Activated naive CD8-positive, alpha-beta T cell treated with anti-CD3 and anti-CD28 coated beads for 36 hours (primary cell): ENCODE results near the gene SLC6A18. TPM values are rescaled to one million over a fixed set of nuclear protein-coding genes. Genes with fewer than 3 reads are reported as not detected.
"Not testable (repeated sequence)": the region's sequence is repeated elsewhere in the genome, so short reads cannot be mapped to it uniquely, and the experiment has no call there.

Source experiments
- DNase-seq: peaks from one replicate; pipeline ENCODE4 v3.0.0; 2021
- H3K27ac Mint-ChIP-seq: one replicate; pipeline ENCODE4 v1.8.0; 2022; ENCODE audit warnings: mild to moderate bottlenecking, moderate library complexity, mixed read lengths
- H3K27me3 Mint-ChIP-seq: one replicate; pipeline ENCODE4 v1.8.0; 2022; ENCODE audit warnings: mild to moderate bottlenecking, mixed read lengths
- H3K36me3 Mint-ChIP-seq: one replicate; pipeline ENCODE4 v1.8.0; 2021; ENCODE audit warnings: mild to moderate bottlenecking, mixed read lengths
- H3K4me1 Mint-ChIP-seq: one replicate; pipeline ENCODE4 v1.8.0; 2021; ENCODE audit warnings: mixed read lengths
- H3K4me3 Mint-ChIP-seq: one replicate; pipeline ENCODE4 v1.8.0; 2022; ENCODE audit warnings: mild to moderate bottlenecking, moderate library complexity, mixed read lengths
- H3K9me3 Mint-ChIP-seq: one replicate; pipeline ENCODE4 v1.8.0; 2022; ENCODE audit warnings: mixed read lengths
- total RNA-seq, 2 experiments: library from RNA; stranded (reverse); gene quantifications; one replicate each; pipeline ENCODE4 v1.2.3, GENCODE V29; 2021

SLC6A18 gene
- total RNA-seq, 2 experiments from 2014 or later: not detected

GRCh38 chr5:1270933-1271914 is 46.0 kb downstream of the SLC6A18 start:
- Mint-ChIP-seq H3K27me3 (no peaks in the 10 kb centered on the region), H3K27ac (no peak overlapping the region), H3K4me3 (no peak overlapping the region), H3K4me1 (peaks cover 9% of the 10 kb centered on the region), H3K36me3 (peaks cover 18% of the 10 kb centered on the region), H3K9me3 (no peaks in the 10 kb centered on the region)
- no peak for DNase-seq

- Mint-ChIP-seq H3K27ac (no peak overlapping the region), H3K4me3 (no peak overlapping the region), H3K9me3 (no peaks in the 10 kb centered on the region), H3K4me1 (peaks cover 9% of the 10 kb centered on the region), H3K36me3 (peaks cover 18% of the 10 kb centered on the region), H3K27me3 (no peaks in the 10 kb centered on the region)
- DNase-seq: no peak
Measured at GRCh38 chr5:1272201-1272600, 47.0 kb downstream of the SLC6A18 start.

GRCh38 chr5:1273745-1274144 is 48.6 kb downstream of the SLC6A18 start:
- H3K4me1 Mint-ChIP-seq: peaks cover 5% of the 10 kb centered on the region
- no peaks in the 10 kb centered on the region for H3K9me3 Mint-ChIP-seq
- DNase-seq: no peak
- H3K4me3 Mint-ChIP-seq: no peak overlapping the region
- H3K36me3 Mint-ChIP-seq: peaks cover 23% of the 10 kb centered on the region
- no peak overlapping the region for H3K27ac Mint-ChIP-seq
- H3K27me3 Mint-ChIP-seq: no peaks in the 10 kb centered on the region

GRCh38 chr5:1274471-1274870 is 49.3 kb downstream of the SLC6A18 start:
- no peak for DNase-seq
- H3K9me3 Mint-ChIP-seq: no peaks in the 10 kb centered on the region
- no peak overlapping the region for H3K4me3 Mint-ChIP-seq
- no peak overlapping the region for H3K27ac Mint-ChIP-seq
- no peaks in the 10 kb centered on the region for H3K27me3 Mint-ChIP-seq
- H3K36me3 Mint-ChIP-seq: peaks cover 24% of the 10 kb centered on the region
- no peaks in the 10 kb centered on the region for H3K4me1 Mint-ChIP-seq

- not testable (repeated sequence) for H3K27ac Mint-ChIP-seq
Measured at GRCh38 chr5:1275397-1276391, 50.5 kb downstream of the SLC6A18 start.

GRCh38 chr5:1276930-1277329 is 51.7 kb downstream of the SLC6A18 start:
- H3K9me3 Mint-ChIP-seq: no peaks in the 10 kb centered on the region
- no peak overlapping the region for H3K4me3 Mint-ChIP-seq
- H3K27me3 Mint-ChIP-seq: no peaks in the 10 kb centered on the region
- no peaks in the 10 kb centered on the region for H3K4me1 Mint-ChIP-seq
- H3K27ac Mint-ChIP-seq: no peak overlapping the region
- peaks cover 24% of the 10 kb centered on the region for H3K36me3 Mint-ChIP-seq
- DNase-seq: no peak

More at GRCh38 chr5:1275397-1276391, 50.5 kb downstream of the SLC6A18 start:
- not testable (repeated sequence) for H3K27me3 Mint-ChIP-seq, H3K4me3 Mint-ChIP-seq, H3K4me1 Mint-ChIP-seq, DNase-seq, H3K9me3 Mint-ChIP-seq
- peaks cover 26% of the 10 kb centered on the region for H3K36me3 Mint-ChIP-seq

GRCh38 chr5:1277331-1277730 is 52.1 kb downstream of the SLC6A18 start:
- Mint-ChIP-seq H3K27me3 (no peaks in the 10 kb centered on the region), H3K27ac (no peak overlapping the region), H3K9me3 (no peaks in the 10 kb centered on the region), H3K4me3 (no peak overlapping the region), H3K36me3 (peaks cover 21% of the 10 kb centered on the region), H3K4me1 (no peaks in the 10 kb centered on the region)
- DNase-seq: no peak

GRCh38 chr5:1277781-1278180 is 52.6 kb downstream of the SLC6A18 start:
- no peaks in the 10 kb centered on the region for H3K9me3 Mint-ChIP-seq
- DNase-seq: no peak
- H3K4me3 Mint-ChIP-seq: no peak overlapping the region
- no peak overlapping the region for H3K27ac Mint-ChIP-seq
- no peaks in the 10 kb centered on the region for H3K4me1 Mint-ChIP-seq
- H3K27me3 Mint-ChIP-seq: no peaks in the 10 kb centered on the region
- peaks cover 21% of the 10 kb centered on the region for H3K36me3 Mint-ChIP-seq

- Mint-ChIP-seq H3K36me3 (peaks cover 19% of the 10 kb centered on the region), H3K9me3 (no peaks in the 10 kb centered on the region), H3K27me3 (no peaks in the 10 kb centered on the region), H3K4me1 (no peaks in the 10 kb centered on the region), H3K4me3 (no peak overlapping the region), H3K27ac (no peak overlapping the region)
- DNase-seq: no peak
Measured at GRCh38 chr5:1278216-1278615, 53.0 kb downstream of the SLC6A18 start.

- Mint-ChIP-seq H3K27me3 (no peaks in the 10 kb centered on the region), H3K9me3 (no peaks in the 10 kb centered on the region), H3K4me1 (no peaks in the 10 kb centered on the region), H3K27ac (no peak overlapping the region), H3K36me3 (peaks cover 19% of the 10 kb centered on the region), H3K4me3 (no peak overlapping the region)
- DNase-seq: no peak
Measured at GRCh38 chr5:1278656-1279442, 53.7 kb downstream of the SLC6A18 start.

- Mint-ChIP-seq H3K27ac (no peak overlapping the region), H3K9me3 (no peaks in the 10 kb centered on the region), H3K4me1 (no peaks in the 10 kb centered on the region), H3K27me3 (no peaks in the 10 kb centered on the region), H3K36me3 (peaks cover 14% of the 10 kb centered on the region), H3K4me3 (no peak overlapping the region)
- no peak for DNase-seq
Measured at GRCh38 chr5:1279443-1280151, 54.4 kb downstream of the SLC6A18 start.

- Mint-ChIP-seq H3K27ac (no peak overlapping the region), H3K4me1 (no peaks in the 10 kb centered on the region), H3K36me3 (peaks cover 12% of the 10 kb centered on the region), H3K4me3 (no peak overlapping the region), H3K27me3 (no peaks in the 10 kb centered on the region), H3K9me3 (no peaks in the 10 kb centered on the region)
- DNase-seq: no peak
Measured at GRCh38 chr5:1280177-1281037, 55.2 kb downstream of the SLC6A18 start.
